ENCODE data around the gene LGALS12. TPM values are rescaled to one million over a fixed set of nuclear protein-coding genes. Genes with fewer than 3 reads are reported as not detected.
"Not testable (repeated sequence)": the region's sequence is repeated elsewhere in the genome, so short reads cannot be mapped to it uniquely, and the experiment has no call there.

Gene LGALS12
- total RNA-seq, 2 experiments from 2014 or later = not detected

- H3K27me3 Mint-ChIP-seq (ENCODE audit: low read depth) = no peaks in the 10 kb centered on the region
- DNase-seq = peak; percentile 42
- peak within 1 kb of the TSS; percentile 72 for H3K4me3 Mint-ChIP-seq
- H3K27ac Mint-ChIP-seq = peak within 1 kb of the TSS; percentile 69
- CTCF ChIA-PET = interaction anchor here (0.7 to 2.2 kb wide), 5 partner anchors 15 to 133 kb away, joined by 3 to 9 read pairs (median 6); no protein-coding TSS in a partner anchor
- no peaks in the 10 kb centered on the region for H3K9me3 Mint-ChIP-seq
- H3K4me1 Mint-ChIP-seq (ENCODE audit: low read depth) = peaks cover 76% of the 10 kb centered on the region
- H3K36me3 Mint-ChIP-seq (ENCODE audit: low read depth) = no peaks in the 10 kb centered on the region
- intact Hi-C loops (cut with micrococcal nuclease) = loop anchor here (1.0 kb wide), 2 partner anchors 17 to 31 kb away; no protein-coding TSS in a partner anchor
These were observed 30.9 kb downstream of the LGALS12 start, which contains the start of gene PLAAT4 for GRCh38 chr11:63536669-63537292. Gene PLAAT4 (plus strand): TSS chr11:63536808. CDS start chr11:63536869, 61 bp downstream.

GRCh38 chr11:63537293-63538101 is 31.6 kb downstream of the LGALS12 start:
- CTCF ChIA-PET = interaction anchor here (0.7 to 2.2 kb wide), 5 partner anchors 14 to 132 kb away, joined by 3 to 9 read pairs (median 6); no protein-coding TSS in a partner anchor
- intact Hi-C loops (cut with micrococcal nuclease) = no loop called here
- Mint-ChIP-seq H3K36me3 (ENCODE audit: low read depth) (no peaks in the 10 kb centered on the region), H3K9me3 (no peaks in the 10 kb centered on the region), H3K27ac (peak overlapping the region; percentile 69), H3K4me3 (peak overlapping the region; percentile 72), H3K4me1 (ENCODE audit: low read depth) (peaks cover 76% of the 10 kb centered on the region), H3K27me3 (ENCODE audit: low read depth) (no peaks in the 10 kb centered on the region)
- peak; percentile 44 for DNase-seq

- H3K9me3 Mint-ChIP-seq; H3K4me3 Mint-ChIP-seq; intact Hi-C loops (cut with micrococcal nuclease); H3K27ac Mint-ChIP-seq; H3K36me3 Mint-ChIP-seq (ENCODE audit: low read depth); H3K27me3 Mint-ChIP-seq (ENCODE audit: low read depth); DNase-seq; CTCF ChIA-PET: not testable (repeated sequence)
- H3K4me1 Mint-ChIP-seq (ENCODE audit: low read depth) = peaks cover 40% of the 10 kb centered on the region
These were observed 36.6 kb downstream of the LGALS12 start for GRCh38 chr11:63542506-63542905.

- Mint-ChIP-seq H3K9me3 (no peaks in the 10 kb centered on the region), H3K4me3 (no peak overlapping the region), H3K27me3 (ENCODE audit: low read depth) (no peaks in the 10 kb centered on the region), H3K36me3 (ENCODE audit: low read depth) (peaks cover 5% of the 10 kb centered on the region), H3K27ac (no peak overlapping the region), H3K4me1 (ENCODE audit: low read depth) (peaks cover 29% of the 10 kb centered on the region)
- intact Hi-C loops (cut with micrococcal nuclease) = no loop called here
- CTCF ChIA-PET = no interaction called here
- no peak for DNase-seq
These were observed 37.8 kb downstream of the LGALS12 start for GRCh38 chr11:63543711-63544110.

GRCh38 chr11:63547061-63547460 is 41.2 kb downstream of the LGALS12 start:
- H3K4me1 Mint-ChIP-seq (ENCODE audit: low read depth) = peaks cover 25% of the 10 kb centered on the region
- H3K4me3 Mint-ChIP-seq = no peak overlapping the region
- no peaks in the 10 kb centered on the region for H3K9me3 Mint-ChIP-seq
- DNase-seq = no peak
- H3K36me3 Mint-ChIP-seq (ENCODE audit: low read depth) = peaks cover 5% of the 10 kb centered on the region
- intact Hi-C loops (cut with micrococcal nuclease) = no loop called here
- no peaks in the 10 kb centered on the region for H3K27me3 Mint-ChIP-seq (ENCODE audit: low read depth)
- CTCF ChIA-PET = interaction anchor here (0.6 kb wide), 1 partner anchor 1868 kb away, joined by 3 read pairs; no protein-coding TSS in a partner anchor
- no peak overlapping the region for H3K27ac Mint-ChIP-seq

GRCh38 chr11:63548178-63548577 is 42.3 kb downstream of the LGALS12 start:
- Mint-ChIP-seq H3K4me1 (ENCODE audit: low read depth) (peaks cover 25% of the 10 kb centered on the region), H3K36me3 (ENCODE audit: low read depth) (peaks cover 5% of the 10 kb centered on the region), H3K27ac (no peak overlapping the region), H3K27me3 (ENCODE audit: low read depth) (no peaks in the 10 kb centered on the region), H3K9me3 (no peaks in the 10 kb centered on the region), H3K4me3 (no peak overlapping the region)
- intact Hi-C loops (cut with micrococcal nuclease) = no loop called here
- DNase-seq = no peak
- CTCF ChIA-PET = no interaction called here

- Mint-ChIP-seq H3K4me3 (no peak overlapping the region), H3K36me3 (ENCODE audit: low read depth) (peaks cover 4% of the 10 kb centered on the region), H3K27me3 (ENCODE audit: low read depth) (no peaks in the 10 kb centered on the region), H3K27ac (no peak overlapping the region), H3K9me3 (no peaks in the 10 kb centered on the region), H3K4me1 (ENCODE audit: low read depth) (peaks cover 34% of the 10 kb centered on the region)
- CTCF ChIA-PET = interaction anchor here (0.9 to 1.1 kb wide), 2 partner anchors 14 to 54 kb away, joined by 3 to 4 read pairs; no protein-coding TSS in a partner anchor
- intact Hi-C loops (cut with micrococcal nuclease) = no loop called here
- DNase-seq = no peak
These were observed 43.5 kb downstream of the LGALS12 start for GRCh38 chr11:63549411-63549810.

- not testable (repeated sequence) for DNase-seq; H3K9me3 Mint-ChIP-seq; H3K4me3 Mint-ChIP-seq; H3K27me3 Mint-ChIP-seq (ENCODE audit: low read depth); H3K36me3 Mint-ChIP-seq (ENCODE audit: low read depth)
- peaks cover 38% of the 10 kb centered on the region for H3K4me1 Mint-ChIP-seq (ENCODE audit: low read depth)
- intact Hi-C loops (cut with micrococcal nuclease) = loop anchor here (5.0 kb wide), 3 partner anchors 62 to 122 kb away; partner anchors contain the start of genes ATL3 and PLAAT3
- peak overlapping the region; percentile 53 for H3K27ac Mint-ChIP-seq
- CTCF ChIA-PET = interaction anchor here (1.1 to 2.0 kb wide), 2 partner anchors 13 to 53 kb away, joined by 3 to 9 read pairs; partner anchors contain the start of gene PLAAT4
These were observed 44.3 kb downstream of the LGALS12 start for GRCh38 chr11:63550156-63550700.

- no peak for DNase-seq
- Mint-ChIP-seq H3K4me1 (ENCODE audit: low read depth) (peaks cover 44% of the 10 kb centered on the region), H3K27ac (peak overlapping the region; percentile 73), H3K9me3 (no peaks in the 10 kb centered on the region), H3K27me3 (ENCODE audit: low read depth) (no peaks in the 10 kb centered on the region), H3K36me3 (ENCODE audit: low read depth) (peaks cover 3% of the 10 kb centered on the region), H3K4me3 (peak overlapping the region; percentile 70)
- intact Hi-C loops (cut with micrococcal nuclease) = loop anchor here (5.0 kb wide), 3 partner anchors 61 to 121 kb away; partner anchors contain the start of genes ATL3 and PLAAT3
- CTCF ChIA-PET = interaction anchor here (0.6 to 2.0 kb wide), 3 partner anchors 14 to 126 kb away, joined by 4 to 9 read pairs (median 7); partner anchors contain the start of gene PLAAT4
These were observed 45.4 kb downstream of the LGALS12 start for GRCh38 chr11:63551091-63551888.

- Mint-ChIP-seq H3K4me1 (ENCODE audit: low read depth) (peaks cover 46% of the 10 kb centered on the region), H3K9me3 (no peaks in the 10 kb centered on the region), H3K27ac (peak overlapping the region; percentile 73), H3K36me3 (ENCODE audit: low read depth) (no peaks in the 10 kb centered on the region), H3K27me3 (ENCODE audit: low read depth) (no peaks in the 10 kb centered on the region), H3K4me3 (no peak overlapping the region)
- peak; percentile 31 for DNase-seq
- CTCF ChIA-PET = interaction anchor here (1.2 to 2.0 kb wide), 2 partner anchors 15 to 84 kb away, joined by 4 to 9 read pairs; partner anchors contain the start of gene PLAAT4
- intact Hi-C loops (cut with micrococcal nuclease) = loop anchor here (5.0 kb wide), 3 partner anchors 60 to 120 kb away; partner anchors contain the start of genes ATL3 and PLAAT3
These were observed 46.0 kb downstream of the LGALS12 start for GRCh38 chr11:63551889-63552266.

- Mint-ChIP-seq H3K4me3 (no peak overlapping the region), H3K36me3 (ENCODE audit: low read depth) (no peaks in the 10 kb centered on the region), H3K27ac (peak overlapping the region; percentile 31), H3K4me1 (ENCODE audit: low read depth) (peaks cover 46% of the 10 kb centered on the region), H3K9me3 (no peaks in the 10 kb centered on the region), H3K27me3 (ENCODE audit: low read depth) (no peaks in the 10 kb centered on the region)
- intact Hi-C loops (cut with micrococcal nuclease) = loop anchor here (1.0 to 5.0 kb wide), 5 partner anchors 14 to 119 kb away; partner anchors contain the start of genes ATL3, PLAAT3 and PLAAT4
- DNase-seq = no peak
- CTCF ChIA-PET = interaction anchor here (2.4 kb wide), 1 partner anchor 16 kb away, joined by 7 read pairs; the partner anchor contains the start of gene PLAAT4
These were observed 47.0 kb downstream of the LGALS12 start for GRCh38 chr11:63552921-63553320.
